ENCODE results near the gene ZNF350.

- TF ChIP-seq CTCF (IDR thresholded peaks at IDR 0.05; ENCODE audit: low read length): no peak
- TF ChIP-seq EZH2 (optimal IDR thresholded peaks at IDR 0.05; ENCODE audit: low read depth, low read length): no peak
Observed at GRCh38 chr19:51927859-51928258, 58.8 kb downstream of the ZNF350 start.

All from MM.1S (cell line).